GM23338 (cell line): ENCODE results near the gene TBC1D32. TPM values are rescaled to one million over a fixed set of nuclear protein-coding genes. Genes with fewer than 3 reads are reported as not detected.

Experiments used
- ATAC-seq: fragments of 200-7000 bp; cut with Tn5 transposase; 3 replicates; pipeline ENCODE4 v1.9.1; 2020
- DNase-seq: peaks from one replicate; pipeline ENCODE4 v3.0.0-alpha.2; 2015; ENCODE audit warnings: low spot score
- H2AFZ ChIP-seq: fragments of 200-600 bp; sonication (generic); 2 replicates; pipeline ENCODE4 v1.8.0; 2016; ENCODE audit warnings: antibody characterized with exemption, mild to moderate bottlenecking, moderate library complexity
- H3F3A ChIP-seq: fragments of 200-600 bp; sonication (generic); replicated peaks from 2 replicates; pipeline ENCODE4 v1.8.0; 2017; ENCODE audit warnings: antibody characterized with exemption, mixed run types, low read depth
- H3K27ac ChIP-seq: fragments of 200-600 bp; sonication (generic); 2 replicates; pipeline ENCODE4 v1.6.1; 2016; ENCODE audit warnings: low read depth
- H3K27me3 ChIP-seq: fragments of 200-600 bp; sonication (generic); 2 replicates; pipeline ENCODE4 v1.8.0; 2016; ENCODE audit warnings: mild to moderate bottlenecking, mixed run types, moderate library complexity; ENCODE audit not compliant: insufficient read depth
- H3K36me3 ChIP-seq: fragments of 200-600 bp; sonication (generic); 2 replicates; pipeline ENCODE4 v1.8.0; 2016; ENCODE audit warnings: mild to moderate bottlenecking; ENCODE audit not compliant: insufficient read depth
- H3K4me1 ChIP-seq: fragments of 200-600 bp; sonication (generic); 2 replicates; pipeline ENCODE4 v1.8.0; 2016; ENCODE audit warnings: mild to moderate bottlenecking, moderate library complexity; ENCODE audit not compliant: insufficient read depth
- H3K4me2 ChIP-seq: fragments of 200-600 bp; sonication (generic); 2 replicates; pipeline ENCODE4 v1.7.1; 2017; ENCODE audit warnings: mixed run types
- H3K4me3 ChIP-seq: fragments of 200-600 bp; sonication (generic); 2 replicates; pipeline ENCODE4 v1.6.1; 2016; ENCODE audit warnings: mixed run types
- H3K79me2 ChIP-seq: fragments of 200-600 bp; sonication (generic); replicated peaks from 2 replicates; pipeline ENCODE4 v1.8.0; 2017; ENCODE audit warnings: mild to moderate bottlenecking; ENCODE audit not compliant: insufficient read depth
- H3K9me2 ChIP-seq: fragments of 200-600 bp; sonication (generic); 2 replicates; pipeline ENCODE4 v1.8.0; 2017; ENCODE audit not compliant: insufficient read depth
- H4K20me1 ChIP-seq: fragments of 200-600 bp; sonication (generic); replicated peaks from 2 replicates; pipeline ENCODE4 v1.8.0; 2017; ENCODE audit warnings: mild to moderate bottlenecking; ENCODE audit not compliant: insufficient read depth
- H3K27ac Mint-ChIP-seq: 2 replicates; pipeline ENCODE4 v1.8.0; 2020; ENCODE audit warnings: inconsistent platforms, mild to moderate bottlenecking, moderate library complexity, mixed read lengths
- H3K27me3 Mint-ChIP-seq: 3 replicates; pipeline ENCODE4 v1.8.0; 2022; ENCODE audit warnings: low read depth, mild to moderate bottlenecking, moderate library complexity, mixed read lengths, inconsistent platforms; ENCODE audit not compliant: insufficient read depth, poor library complexity
- H3K36me3 Mint-ChIP-seq: 3 replicates; pipeline ENCODE4 v1.8.0; 2021; ENCODE audit warnings: low read depth, mild to moderate bottlenecking, inconsistent platforms, moderate library complexity, mixed read lengths
- H3K4me1 Mint-ChIP-seq: 3 replicates; pipeline ENCODE4 v1.8.0; 2020; ENCODE audit warnings: mild to moderate bottlenecking, inconsistent platforms, mixed read lengths
- H3K4me3 Mint-ChIP-seq: 3 replicates; pipeline ENCODE4 v1.8.0; 2021; ENCODE audit warnings: moderate library complexity, mild to moderate bottlenecking, inconsistent platforms, mixed read lengths
- H3K9me3 Mint-ChIP-seq: 3 replicates; pipeline ENCODE4 v1.8.0; 2020; ENCODE audit warnings: moderate library complexity, mild to moderate bottlenecking, inconsistent platforms, mixed read lengths
- CREB1 ChIP-seq: fragments of 250-450 bp; sonication (Bioruptor Pico); IDR thresholded peaks from 2 replicates; pipeline ENCODE4 v1.5.0; 2020; ENCODE audit warnings: low read depth, mild to moderate bottlenecking, moderate library complexity
- ETS1 ChIP-seq: IDR thresholded peaks from 2 replicates; pipeline ENCODE4 v1.6.1; 2016; ENCODE audit warnings: antibody characterized with exemption
- EZH2 ChIP-seq: fragments of 200-600 bp; sonication (generic); IDR thresholded peaks from one replicate; pipeline ENCODE4 v1.8.0; 2017; ENCODE audit warnings: antibody characterized with exemption, mild to moderate bottlenecking, low read depth; ENCODE audit not compliant: unreplicated experiment
- EZH2phosphoT487 ChIP-seq: fragments of 200-600 bp; sonication (generic); IDR thresholded peaks from one replicate; pipeline ENCODE4 v1.8.1; 2018; ENCODE audit warnings: antibody characterized with exemption; ENCODE audit not compliant: unreplicated experiment
- JUNB ChIP-seq: IDR thresholded peaks from one replicate; pipeline ENCODE4 v1.6.1; 2016; ENCODE audit warnings: antibody characterized with exemption; ENCODE audit not compliant: unreplicated experiment
- NANOG ChIP-seq: IDR thresholded peaks from 2 replicates; pipeline ENCODE4 v1.6.1; 2016; ENCODE audit warnings: antibody characterized with exemption, borderline replicate concordance
- POLR2AphosphoS5 ChIP-seq: IDR thresholded peaks from 2 replicates; pipeline ENCODE4 v1.6.1; 2016; ENCODE audit warnings: antibody characterized with exemption, low read depth
- ZNF114 ChIP-seq: fragments of 250-450 bp; sonication (Bioruptor Pico); IDR thresholded peaks from 2 replicates; pipeline ENCODE4 v1.5.0; 2020; ENCODE audit warnings: mild to moderate bottlenecking, moderate library complexity
- ZNF331 ChIP-seq: fragments of 250-450 bp; sonication (Bioruptor Pico); IDR thresholded peaks from 2 replicates; pipeline ENCODE4 v1.5.0; 2020; ENCODE audit warnings: low read depth, mild to moderate bottlenecking, moderate library complexity
- polyA plus RNA-seq: library from polyadenylated mRNA; unstranded; fragments of >200 nt; fragmentation: Nextera tagmentation; extraction: Ambion mirVana; gene quantifications from 2 replicates; pipeline ENCODE4 v1.2.1, GENCODE V29; 2016
- total RNA-seq: library from RNA; depleted of rRNA; stranded (reverse); fragments of >200 nt; shearing (Covaris generic); gene quantifications from 2 replicates; pipeline ENCODE4 v1.2.3, GENCODE V29; 2014
- TF ChIP-seq, protein P1 (sequence below): fragments of 250-450 bp; sonication (Bioruptor Pico); IDR thresholded peaks from 2 replicates; pipeline ENCODE4 v1.5.0; 2020; ENCODE audit warnings: mild to moderate bottlenecking, moderate library complexity
- TF ChIP-seq, protein P2 (sequence below): IDR thresholded peaks from one replicate; pipeline ENCODE4 v1.6.1; 2018; ENCODE audit warnings: antibody characterized with exemption; ENCODE audit not compliant: unreplicated experiment
- TF ChIP-seq, protein P3 (sequence below), 2 experiments: fragments of 200-600 bp in 1 of 2; sonication (generic) in 1 of 2; conservative IDR thresholded peaks; 2 replicates each; pipeline versions ENCODE4 v1.5.1 to v1.6.1; 2016 to 2017; ENCODE audit warnings: antibody characterized with exemption in 2 of 2, low read depth in 2 of 2, mild to moderate bottlenecking in 2 of 2, moderate library complexity in 1 of 2

TBC1D32 gene
- total and polyA plus RNA-seq, 2 experiments from 2014 or later, result 8.9 to 10.4 TPM

DNA sequence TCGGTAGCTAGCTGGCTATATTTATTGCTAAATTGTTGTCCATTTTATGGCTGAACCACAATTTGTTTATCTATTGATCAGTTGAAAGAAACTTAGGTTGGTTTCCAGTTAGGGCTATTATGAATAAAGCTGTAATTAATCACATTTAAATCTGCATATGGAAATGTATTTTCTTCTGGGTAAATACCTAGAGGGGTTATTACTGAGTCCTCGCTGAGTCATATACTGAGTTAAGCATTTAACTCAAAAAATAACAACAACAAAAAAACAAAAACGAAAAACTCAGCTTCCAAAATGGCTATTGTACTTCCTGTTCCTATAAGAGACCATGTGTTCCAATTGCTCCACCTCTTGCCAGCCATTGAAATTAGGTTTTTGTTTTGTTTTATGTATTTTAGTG is 258.2 kb downstream of the TBC1D32 start:
- no peaks in the 10 kb centered on the region for H3K36me3 Mint-ChIP-seq
- no peak overlapping the region for H3K4me2 ChIP-seq
- no peaks in the 10 kb centered on the region for H4K20me1 ChIP-seq
- no peaks in the 10 kb centered on the region for H3K4me1 Mint-ChIP-seq
- no peak overlapping the region for H3K4me3 Mint-ChIP-seq
- no peak overlapping the region for H3K4me3 ChIP-seq
- H3K79me2 ChIP-seq, result no peaks in the 10 kb centered on the region
- no peaks in the 10 kb centered on the region for H3K9me2 ChIP-seq
- H3K4me1 ChIP-seq, result no peaks in the 10 kb centered on the region
- no peak overlapping the region for H3K27ac ChIP-seq
- DNase-seq (no peak), ATAC-seq (no peak)
- TF ChIP-seq, protein P1, sequence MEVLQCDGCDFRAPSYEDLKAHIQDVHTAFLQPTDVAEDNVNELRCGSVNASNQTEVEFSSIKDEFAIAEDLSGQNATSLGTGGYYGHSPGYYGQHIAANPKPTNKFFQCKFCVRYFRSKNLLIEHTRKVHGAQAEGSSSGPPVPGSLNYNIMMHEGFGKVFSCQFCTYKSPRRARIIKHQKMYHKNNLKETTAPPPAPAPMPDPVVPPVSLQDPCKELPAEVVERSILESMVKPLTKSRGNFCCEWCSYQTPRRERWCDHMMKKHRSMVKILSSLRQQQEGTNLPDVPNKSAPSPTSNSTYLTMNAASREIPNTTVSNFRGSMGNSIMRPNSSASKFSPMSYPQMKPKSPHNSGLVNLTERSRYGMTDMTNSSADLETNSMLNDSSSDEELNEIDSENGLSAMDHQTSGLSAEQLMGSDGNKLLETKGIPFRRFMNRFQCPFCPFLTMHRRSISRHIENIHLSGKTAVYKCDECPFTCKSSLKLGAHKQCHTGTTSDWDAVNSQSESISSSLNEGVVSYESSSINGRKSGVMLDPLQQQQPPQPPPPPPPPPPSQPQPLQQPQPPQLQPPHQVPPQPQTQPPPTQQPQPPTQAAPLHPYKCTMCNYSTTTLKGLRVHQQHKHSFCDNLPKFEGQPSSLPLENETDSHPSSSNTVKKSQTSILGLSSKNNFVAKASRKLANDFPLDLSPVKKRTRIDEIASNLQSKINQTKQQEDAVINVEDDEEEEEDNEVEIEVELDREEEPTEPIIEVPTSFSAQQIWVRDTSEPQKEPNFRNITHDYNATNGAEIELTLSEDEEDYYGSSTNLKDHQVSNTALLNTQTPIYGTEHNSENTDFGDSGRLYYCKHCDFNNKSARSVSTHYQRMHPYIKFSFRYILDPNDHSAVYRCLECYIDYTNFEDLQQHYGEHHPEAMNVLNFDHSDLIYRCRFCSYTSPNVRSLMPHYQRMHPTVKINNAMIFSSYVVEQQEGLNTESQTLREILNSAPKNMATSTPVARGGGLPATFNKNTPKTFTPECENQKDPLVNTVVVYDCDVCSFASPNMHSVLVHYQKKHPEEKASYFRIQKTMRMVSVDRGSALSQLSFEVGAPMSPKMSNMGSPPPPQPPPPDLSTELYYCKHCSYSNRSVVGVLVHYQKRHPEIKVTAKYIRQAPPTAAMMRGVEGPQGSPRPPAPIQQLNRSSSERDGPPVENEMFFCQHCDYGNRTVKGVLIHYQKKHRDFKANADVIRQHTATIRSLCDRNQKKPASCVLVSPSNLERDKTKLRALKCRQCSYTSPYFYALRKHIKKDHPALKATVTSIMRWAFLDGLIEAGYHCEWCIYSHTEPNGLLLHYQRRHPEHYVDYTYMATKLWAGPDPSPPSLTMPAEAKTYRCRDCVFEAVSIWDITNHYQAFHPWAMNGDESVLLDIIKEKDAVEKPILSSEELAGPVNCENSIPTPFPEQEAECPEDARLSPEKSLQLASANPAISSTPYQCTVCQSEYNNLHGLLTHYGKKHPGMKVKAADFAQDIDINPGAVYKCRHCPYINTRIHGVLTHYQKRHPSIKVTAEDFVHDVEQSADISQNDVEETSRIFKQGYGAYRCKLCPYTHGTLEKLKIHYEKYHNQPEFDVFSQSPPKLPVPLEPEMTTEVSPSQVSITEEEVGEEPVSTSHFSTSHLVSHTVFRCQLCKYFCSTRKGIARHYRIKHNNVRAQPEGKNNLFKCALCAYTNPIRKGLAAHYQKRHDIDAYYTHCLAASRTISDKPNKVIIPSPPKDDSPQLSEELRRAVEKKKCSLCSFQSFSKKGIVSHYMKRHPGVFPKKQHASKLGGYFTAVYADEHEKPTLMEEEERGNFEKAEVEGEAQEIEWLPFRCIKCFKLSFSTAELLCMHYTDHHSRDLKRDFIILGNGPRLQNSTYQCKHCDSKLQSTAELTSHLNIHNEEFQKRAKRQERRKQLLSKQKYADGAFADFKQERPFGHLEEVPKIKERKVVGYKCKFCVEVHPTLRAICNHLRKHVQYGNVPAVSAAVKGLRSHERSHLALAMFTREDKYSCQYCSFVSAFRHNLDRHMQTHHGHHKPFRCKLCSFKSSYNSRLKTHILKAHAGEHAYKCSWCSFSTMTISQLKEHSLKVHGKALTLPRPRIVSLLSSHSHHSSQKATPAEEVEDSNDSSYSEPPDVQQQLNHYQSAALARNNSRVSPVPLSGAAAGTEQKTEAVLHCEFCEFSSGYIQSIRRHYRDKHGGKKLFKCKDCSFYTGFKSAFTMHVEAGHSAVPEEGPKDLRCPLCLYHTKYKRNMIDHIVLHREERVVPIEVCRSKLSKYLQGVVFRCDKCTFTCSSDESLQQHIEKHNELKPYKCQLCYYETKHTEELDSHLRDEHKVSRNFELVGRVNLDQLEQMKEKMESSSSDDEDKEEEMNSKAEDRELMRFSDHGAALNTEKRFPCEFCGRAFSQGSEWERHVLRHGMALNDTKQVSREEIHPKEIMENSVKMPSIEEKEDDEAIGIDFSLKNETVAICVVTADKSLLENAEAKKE (CRISPR knock-in tag), result no peak
- TF ChIP-seq, protein P2, sequence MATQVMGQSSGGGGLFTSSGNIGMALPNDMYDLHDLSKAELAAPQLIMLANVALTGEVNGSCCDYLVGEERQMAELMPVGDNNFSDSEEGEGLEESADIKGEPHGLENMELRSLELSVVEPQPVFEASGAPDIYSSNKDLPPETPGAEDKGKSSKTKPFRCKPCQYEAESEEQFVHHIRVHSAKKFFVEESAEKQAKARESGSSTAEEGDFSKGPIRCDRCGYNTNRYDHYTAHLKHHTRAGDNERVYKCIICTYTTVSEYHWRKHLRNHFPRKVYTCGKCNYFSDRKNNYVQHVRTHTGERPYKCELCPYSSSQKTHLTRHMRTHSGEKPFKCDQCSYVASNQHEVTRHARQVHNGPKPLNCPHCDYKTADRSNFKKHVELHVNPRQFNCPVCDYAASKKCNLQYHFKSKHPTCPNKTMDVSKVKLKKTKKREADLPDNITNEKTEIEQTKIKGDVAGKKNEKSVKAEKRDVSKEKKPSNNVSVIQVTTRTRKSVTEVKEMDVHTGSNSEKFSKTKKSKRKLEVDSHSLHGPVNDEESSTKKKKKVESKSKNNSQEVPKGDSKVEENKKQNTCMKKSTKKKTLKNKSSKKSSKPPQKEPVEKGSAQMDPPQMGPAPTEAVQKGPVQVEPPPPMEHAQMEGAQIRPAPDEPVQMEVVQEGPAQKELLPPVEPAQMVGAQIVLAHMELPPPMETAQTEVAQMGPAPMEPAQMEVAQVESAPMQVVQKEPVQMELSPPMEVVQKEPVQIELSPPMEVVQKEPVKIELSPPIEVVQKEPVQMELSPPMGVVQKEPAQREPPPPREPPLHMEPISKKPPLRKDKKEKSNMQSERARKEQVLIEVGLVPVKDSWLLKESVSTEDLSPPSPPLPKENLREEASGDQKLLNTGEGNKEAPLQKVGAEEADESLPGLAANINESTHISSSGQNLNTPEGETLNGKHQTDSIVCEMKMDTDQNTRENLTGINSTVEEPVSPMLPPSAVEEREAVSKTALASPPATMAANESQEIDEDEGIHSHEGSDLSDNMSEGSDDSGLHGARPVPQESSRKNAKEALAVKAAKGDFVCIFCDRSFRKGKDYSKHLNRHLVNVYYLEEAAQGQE, result no peak
- no peak for TF ChIP-seq JUNB
- TF ChIP-seq EZH2, result no peak
- TF ChIP-seq POLR2AphosphoS5, result no peak
- no peak for TF ChIP-seq NANOG
- no peak for TF ChIP-seq ZNF114
- TF ChIP-seq CREB1 (CRISPR knock-in tag), result no peak
- TF ChIP-seq EZH2phosphoT487, result no peak
- no peak for TF ChIP-seq ZNF331 (CRISPR knock-in tag)
- TF ChIP-seq, protein P3, sequence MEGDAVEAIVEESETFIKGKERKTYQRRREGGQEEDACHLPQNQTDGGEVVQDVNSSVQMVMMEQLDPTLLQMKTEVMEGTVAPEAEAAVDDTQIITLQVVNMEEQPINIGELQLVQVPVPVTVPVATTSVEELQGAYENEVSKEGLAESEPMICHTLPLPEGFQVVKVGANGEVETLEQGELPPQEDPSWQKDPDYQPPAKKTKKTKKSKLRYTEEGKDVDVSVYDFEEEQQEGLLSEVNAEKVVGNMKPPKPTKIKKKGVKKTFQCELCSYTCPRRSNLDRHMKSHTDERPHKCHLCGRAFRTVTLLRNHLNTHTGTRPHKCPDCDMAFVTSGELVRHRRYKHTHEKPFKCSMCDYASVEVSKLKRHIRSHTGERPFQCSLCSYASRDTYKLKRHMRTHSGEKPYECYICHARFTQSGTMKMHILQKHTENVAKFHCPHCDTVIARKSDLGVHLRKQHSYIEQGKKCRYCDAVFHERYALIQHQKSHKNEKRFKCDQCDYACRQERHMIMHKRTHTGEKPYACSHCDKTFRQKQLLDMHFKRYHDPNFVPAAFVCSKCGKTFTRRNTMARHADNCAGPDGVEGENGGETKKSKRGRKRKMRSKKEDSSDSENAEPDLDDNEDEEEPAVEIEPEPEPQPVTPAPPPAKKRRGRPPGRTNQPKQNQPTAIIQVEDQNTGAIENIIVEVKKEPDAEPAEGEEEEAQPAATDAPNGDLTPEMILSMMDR (conservative IDR thresholded peaks at IDR 0.05; ENCODE audit: low read depth in 2 of 2), result no peak
- no peak for TF ChIP-seq ETS1
- H3K27ac Mint-ChIP-seq, result no peak overlapping the region
- H3K9me3 Mint-ChIP-seq, result no peaks in the 10 kb centered on the region
- H3F3A ChIP-seq, result no peaks in the 10 kb centered on the region
- H3K27me3 Mint-ChIP-seq, result no peaks in the 10 kb centered on the region
- H2AFZ ChIP-seq, result no peak overlapping the region
- no peaks in the 10 kb centered on the region for H3K36me3 ChIP-seq
- no peaks in the 10 kb centered on the region for H3K27me3 ChIP-seq
